Natural killer cell treated with Interleukin-12 subunit alpha and Interleukin-12 subunit beta and Interleukin-15 and Interleukin-18, amount 100 ng/mL, for 72 hours (primary cell): Measurements from ENCODE around the gene SLC27A4. TPM values are rescaled to one million over a fixed set of nuclear protein-coding genes. Genes with fewer than 3 reads are reported as not detected.
"Not testable (repeated sequence)": the region's sequence is repeated elsewhere in the genome, so short reads cannot be mapped to it uniquely, and the experiment has no call there.

Experiments used
- ATAC-seq, 2 donors: fragments of 150-1000 bp; cut with Tn5 transposase in 1 of 2; sonication (Bioruptor Pico), chemical (Tn5 transposase) in 1 of 2; 2 replicates each; pipeline ENCODE4 v1.10.0; 2021
- DNase-seq: peaks from one replicate; pipeline ENCODE4 v3.0.0; 2022; ENCODE audit warnings: low spot score
- H3K27ac Mint-ChIP-seq, 2 donors: 1 replicate in 1 of 2; 2 replicates in 1 of 2; pipeline ENCODE4 v1.8.0; 2022; ENCODE audit warnings: mixed read lengths in 2 of 2, mild to moderate bottlenecking in 1 of 2, moderate library complexity in 1 of 2
- H3K27me3 Mint-ChIP-seq, 2 donors: 1 replicate in 1 of 2; 2 replicates in 1 of 2; pipeline ENCODE4 v1.8.0; 2022; ENCODE audit warnings: mixed read lengths in 2 of 2
- H3K36me3 Mint-ChIP-seq: one replicate; pipeline ENCODE4 v1.8.0; 2022; ENCODE audit warnings: mixed read lengths
- H3K4me1 Mint-ChIP-seq, 2 donors: 1 replicate in 1 of 2; 2 replicates in 1 of 2; pipeline ENCODE4 v1.8.0; 2022; ENCODE audit warnings: low read depth in 2 of 2, mixed read lengths in 2 of 2, mild to moderate bottlenecking in 1 of 2
- H3K4me3 Mint-ChIP-seq: one replicate; pipeline ENCODE4 v1.8.0; 2022; ENCODE audit warnings: mixed read lengths
- H3K9me3 Mint-ChIP-seq: 2 replicates; pipeline ENCODE4 v1.8.0; 2022; ENCODE audit warnings: mixed read lengths
- total RNA-seq, 2 donors: library from RNA; stranded (reverse); gene quantifications; one replicate each; pipeline ENCODE4 v1.2.3, GENCODE V29; 2022

Gene SLC27A4
- total RNA-seq, 2 donors from 2014 or later = 23.5 to 32.3 TPM

GRCh38 chr9:128338852-128339614 is 1.3 kb upstream of the SLC27A4 start:
- H3K36me3 Mint-ChIP-seq, H3K27me3 Mint-ChIP-seq, ATAC-seq, H3K4me1 Mint-ChIP-seq, H3K9me3 Mint-ChIP-seq, DNase-seq: not testable (repeated sequence)
- Mint-ChIP-seq H3K4me3 (peak overlapping the region; percentile 73), H3K27ac (peak overlapping the region in 1 of 2 donors; percentile 51)

- H3K27ac Mint-ChIP-seq = peak overlapping the region; percentile 72 to 79
- H3K4me3 Mint-ChIP-seq = peak overlapping the region; percentile 93
- no peak for DNase-seq
- no peaks in the 10 kb centered on the region for H3K36me3 Mint-ChIP-seq
- ATAC-seq = no peak
- no peaks in the 10 kb centered on the region for H3K9me3 Mint-ChIP-seq
- H3K27me3 Mint-ChIP-seq = no peaks in the 10 kb centered on the region
- H3K4me1 Mint-ChIP-seq = peaks cover 5 to 7% of the 10 kb centered on the region in 2 donors
Observed at GRCh38 chr9:128340691-128341434, 536 bp downstream of the SLC27A4 start.

GRCh38 chr9:128341435-128341849 is 1.1 kb downstream of the SLC27A4 start:
- Mint-ChIP-seq H3K4me3 (peak overlapping the region; percentile 93), H3K27ac (peak overlapping the region; percentile 72 to 79), H3K36me3 (no peaks in the 10 kb centered on the region), H3K27me3 (no peaks in the 10 kb centered on the region), H3K4me1 (peaks cover 5 to 7% of the 10 kb centered on the region in 2 donors), H3K9me3 (no peaks in the 10 kb centered on the region)
- DNase-seq (peak; percentile 75), ATAC-seq (peak in 1 of 2 donors; percentile 52)

GRCh38 chr9:128342971-128343680 is 2.8 kb downstream of the SLC27A4 start:
- no peak for ATAC-seq
- no peaks in the 10 kb centered on the region for H3K36me3 Mint-ChIP-seq
- H3K27me3 Mint-ChIP-seq = no peaks in the 10 kb centered on the region
- peaks cover 5 to 7% of the 10 kb centered on the region in 2 donors for H3K4me1 Mint-ChIP-seq
- no peak for DNase-seq
- no peak overlapping the region for H3K27ac Mint-ChIP-seq
- H3K9me3 Mint-ChIP-seq = no peaks in the 10 kb centered on the region
- no peak overlapping the region for H3K4me3 Mint-ChIP-seq

GRCh38 chr9:128343855-128344254 is 3.5 kb downstream of the SLC27A4 start:
- DNase-seq = no peak
- ATAC-seq = no peak
- H3K4me1 Mint-ChIP-seq = peaks cover 5 to 7% of the 10 kb centered on the region in 2 donors
- no peaks in the 10 kb centered on the region for H3K27me3 Mint-ChIP-seq
- H3K9me3 Mint-ChIP-seq = no peaks in the 10 kb centered on the region
- H3K4me3 Mint-ChIP-seq = no peak overlapping the region
- H3K27ac Mint-ChIP-seq = no peak overlapping the region
- H3K36me3 Mint-ChIP-seq = no peaks in the 10 kb centered on the region

- no peaks in the 10 kb centered on the region for H3K27me3 Mint-ChIP-seq
- H3K4me3 Mint-ChIP-seq = no peak overlapping the region
- H3K36me3 Mint-ChIP-seq = no peaks in the 10 kb centered on the region
- no peak for DNase-seq
- H3K4me1 Mint-ChIP-seq = peaks cover 5 to 7% of the 10 kb centered on the region in 2 donors
- no peak for ATAC-seq
- H3K9me3 Mint-ChIP-seq = no peaks in the 10 kb centered on the region
- H3K27ac Mint-ChIP-seq = no peak overlapping the region
Observed at GRCh38 chr9:128344931-128345605, 4.7 kb downstream of the SLC27A4 start.

- Mint-ChIP-seq H3K36me3 (no peaks in the 10 kb centered on the region), H3K27ac (no peak overlapping the region), H3K4me1 (no peaks in the 10 kb centered on the region), H3K4me3 (no peak overlapping the region), H3K27me3 (no peaks in the 10 kb centered on the region), H3K9me3 (no peaks in the 10 kb centered on the region)
- no peak for ATAC-seq
- no peak for DNase-seq
Observed at GRCh38 chr9:128349125-128349524, 8.8 kb downstream of the SLC27A4 start.

- Mint-ChIP-seq H3K27ac (no peak overlapping the region), H3K4me1 (no peaks in the 10 kb centered on the region), H3K27me3 (no peaks in the 10 kb centered on the region), H3K36me3 (no peaks in the 10 kb centered on the region), H3K9me3 (no peaks in the 10 kb centered on the region), H3K4me3 (no peak overlapping the region)
- no peak for ATAC-seq
- DNase-seq = no peak
Observed at GRCh38 chr9:128349772-128350171, 9.4 kb downstream of the SLC27A4 start.

- Mint-ChIP-seq H3K4me3 (no peak overlapping the region), H3K27ac (no peak overlapping the region)
Observed at GRCh38 chr9:128355451-128355850, 15.1 kb downstream of the SLC27A4 start.

GRCh38 chr9:128358090-128358489 is 17.8 kb downstream of the SLC27A4 start:
- ATAC-seq (no peak), DNase-seq (no peak)
- Mint-ChIP-seq H3K4me3 (no peak overlapping the region), H3K4me1 (peaks cover 0 to 11% of the 10 kb centered on the region in 2 donors), H3K27me3 (no peaks in the 10 kb centered on the region), H3K9me3 (no peaks in the 10 kb centered on the region), H3K27ac (no peak overlapping the region), H3K36me3 (peaks cover 5% of the 10 kb centered on the region)

More at GRCh38 chr9:128355451-128355850, 15.1 kb downstream of the SLC27A4 start:
- DNase-seq = no peak
- H3K9me3 Mint-ChIP-seq = no peaks in the 10 kb centered on the region
- ATAC-seq = no peak
- no peaks in the 10 kb centered on the region for H3K4me1 Mint-ChIP-seq
- H3K36me3 Mint-ChIP-seq = peaks cover 5% of the 10 kb centered on the region
- no peaks in the 10 kb centered on the region for H3K27me3 Mint-ChIP-seq

GRCh38 chr9:128358861-128359260 is 18.5 kb downstream of the SLC27A4 start:
- peaks cover 5% of the 10 kb centered on the region for H3K36me3 Mint-ChIP-seq
- peaks cover 0 to 11% of the 10 kb centered on the region in 2 donors for H3K4me1 Mint-ChIP-seq
- no peaks in the 10 kb centered on the region for H3K27me3 Mint-ChIP-seq
- H3K4me3 Mint-ChIP-seq = no peak overlapping the region
- ATAC-seq (no peak), DNase-seq (no peak)
- no peaks in the 10 kb centered on the region for H3K9me3 Mint-ChIP-seq
- H3K27ac Mint-ChIP-seq = no peak overlapping the region

GRCh38 chr9:128360826-128361225 is 20.5 kb downstream of the SLC27A4 start:
- no peak overlapping the region for H3K4me3 Mint-ChIP-seq
- ATAC-seq (no peak), DNase-seq (no peak)
- no peaks in the 10 kb centered on the region for H3K9me3 Mint-ChIP-seq
- H3K4me1 Mint-ChIP-seq = peaks cover 0 to 11% of the 10 kb centered on the region in 2 donors
- peaks cover 0 to 4% of the 10 kb centered on the region in 2 donors for H3K27me3 Mint-ChIP-seq
- no peak overlapping the region for H3K27ac Mint-ChIP-seq
- peaks cover 4% of the 10 kb centered on the region for H3K36me3 Mint-ChIP-seq

GRCh38 chr9:128361296-128361985 is 21.1 kb downstream of the SLC27A4 start:
- ATAC-seq = peak in 1 of 2 donors; percentile 26
- peak overlapping the region; percentile 15 for H3K4me3 Mint-ChIP-seq
- H3K4me1 Mint-ChIP-seq = peaks cover 0 to 11% of the 10 kb centered on the region in 2 donors

More at GRCh38 chr9:128361296-128361985, 21.1 kb downstream of the SLC27A4 start:
- Mint-ChIP-seq H3K27me3 (peaks cover 0 to 4% of the 10 kb centered on the region in 2 donors), H3K27ac (peak overlapping the region in 1 of 2 donors; percentile 49), H3K36me3 (no peaks in the 10 kb centered on the region), H3K9me3 (no peaks in the 10 kb centered on the region)
- no peak for DNase-seq
